ENCODE data around the gene OR14A2.
"Not testable (repeated sequence)": the region's sequence is repeated elsewhere in the genome, so short reads cannot be mapped to it uniquely, and the experiment has no call there.

Gene OR14A2

GRCh38 chr1:247746391-247746935 is 1.5 kb downstream of the OR14A2 start:
- no peak for DNase-seq (ENCODE audit: low read depth)
- no peak overlapping the region for H3K4me3 ChIP-seq (ENCODE audit: low read depth, low read length)
- no peak for TF ChIP-seq CTCF (IDR thresholded peaks at IDR 0.05; ENCODE audit: control insufficient read depth, extremely low read depth, insufficient read depth)

GRCh38 chr1:247742215-247742760 is 5.7 kb downstream of the OR14A2 start:
- not testable (repeated sequence) for DNase-seq (ENCODE audit: low read depth); H3K4me3 ChIP-seq (ENCODE audit: low read depth, low read length)

- TF ChIP-seq CTCF (IDR thresholded peaks at IDR 0.05; ENCODE audit: control insufficient read depth, extremely low read depth, insufficient read depth), result no peak
- no peak overlapping the region for H3K4me3 ChIP-seq (ENCODE audit: low read depth, low read length)
- DNase-seq (ENCODE audit: low read depth), result no peak
Observed at GRCh38 chr1:247741756-247742155, 6.2 kb downstream of the OR14A2 start.

- DNase-seq (ENCODE audit: low read depth), result no peak
- no peak for TF ChIP-seq CTCF (IDR thresholded peaks at IDR 0.05; ENCODE audit: control insufficient read depth, extremely low read depth, insufficient read depth)
- H3K4me3 ChIP-seq (ENCODE audit: low read depth, low read length), result no peak overlapping the region
Observed at GRCh38 chr1:247740721-247741120, 7.2 kb downstream of the OR14A2 start.

GRCh38 chr1:247738315-247738714 is 9.6 kb downstream of the OR14A2 start, which contains the start of gene OR14K1:
OR14K1 (plus strand) TSS chr1:247738615; CDS start chr1:247738615, 0 bp downstream.
- H3K4me3 ChIP-seq (ENCODE audit: low read depth, low read length), result no peak within 1 kb of the TSS
- DNase-seq (ENCODE audit: low read depth), result no peak
- no peak for TF ChIP-seq CTCF (IDR thresholded peaks at IDR 0.05; ENCODE audit: control insufficient read depth, extremely low read depth, insufficient read depth)

- H3K4me3 ChIP-seq (ENCODE audit: low read depth, low read length), result no peak overlapping the region
- DNase-seq (ENCODE audit: low read depth), result no peak
- no peak for TF ChIP-seq CTCF (IDR thresholded peaks at IDR 0.05; ENCODE audit: control insufficient read depth, extremely low read depth, insufficient read depth)
Observed at GRCh38 chr1:247721222-247721621, 26.7 kb downstream of the OR14A2 start.

- no peak within 1 kb of the TSS for H3K4me3 ChIP-seq (ENCODE audit: low read depth, low read length)
- DNase-seq (ENCODE audit: low read depth), result no peak
- TF ChIP-seq CTCF (IDR thresholded peaks at IDR 0.05; ENCODE audit: control insufficient read depth, extremely low read depth, insufficient read depth), result no peak
Observed at GRCh38 chr1:247716546-247716945, 31.4 kb downstream of the OR14A2 start, which contains the start of gene OR6F1. OR6F1 (minus strand) TSS chr1:247716646; CDS start chr1:247712755, 3,891 bp downstream.

All from LNCaP clone FGC (cell line).